Fibroblast of lung (primary cell): ENCODE data around the gene MCM6. TPM values are rescaled to one million over a fixed set of nuclear protein-coding genes. Genes with fewer than 3 reads are reported as not detected.

Experiments
- DNase-seq, 2 donors: peaks; one replicate each; pipeline versions ENCODE4 v3.0.0 to v3.0.0-alpha.2; 2010; ENCODE audit warnings: low read depth in 2 of 2
- H2AFZ ChIP-seq: 2 replicates; pipeline ENCODE4 v1.5.1; 2012; ENCODE audit warnings: low read length, control low read depth, inconsistent platforms
- H3K27ac ChIP-seq: 2 replicates; pipeline ENCODE4 v1.5.1; 2011; ENCODE audit warnings: low read length, control low read depth; ENCODE audit not compliant: insufficient read depth
- H3K27me3 ChIP-seq: 2 replicates; pipeline ENCODE4 v1.5.1; 2011; ENCODE audit warnings: mild to moderate bottlenecking, low read length; ENCODE audit not compliant: control insufficient read depth, insufficient read depth
- H3K36me3 ChIP-seq: 2 replicates; pipeline ENCODE4 v1.5.1; 2011; ENCODE audit warnings: low read length; ENCODE audit not compliant: control insufficient read depth, insufficient read depth
- H3K4me1 ChIP-seq: 2 replicates; pipeline ENCODE4 v1.5.1; 2011; ENCODE audit warnings: low read length; ENCODE audit not compliant: control insufficient read depth, insufficient read depth; ENCODE audit errors: extremely low read depth
- H3K4me2 ChIP-seq: 2 replicates; pipeline ENCODE4 v1.5.1; 2011; ENCODE audit warnings: low read length, control low read depth; ENCODE audit not compliant: insufficient read depth; ENCODE audit errors: extremely low read depth
- H3K4me3 ChIP-seq, 4 experiments: fragments of 200-600 bp in 1 of 4; sonication (generic) in 1 of 4; replicated peaks in 1 of 4; 2 replicates each; pipeline ENCODE4 v1.5.1; 2011 to 2016; ENCODE audit warnings: low read length in 4 of 4, low read depth in 3 of 4, mild to moderate bottlenecking in 3 of 4, control low read depth in 2 of 4, inconsistent platforms in 1 of 4, mixed read lengths in 1 of 4; ENCODE audit not compliant: insufficient read depth in 1 of 4; ENCODE audit errors: control extremely low read depth in 1 of 4
- H3K79me2 ChIP-seq: 2 replicates; pipeline ENCODE4 v1.5.1; 2012; ENCODE audit warnings: mild to moderate bottlenecking, low read length, inconsistent platforms; ENCODE audit not compliant: control insufficient read depth, insufficient read depth
- H3K9ac ChIP-seq: 2 replicates; pipeline ENCODE4 v1.5.1; 2011; ENCODE audit warnings: mild to moderate bottlenecking, low read length, control low read depth; ENCODE audit not compliant: insufficient read depth
- H3K9me3 ChIP-seq: 2 replicates; pipeline ENCODE4 v1.5.1; 2012; ENCODE audit warnings: low read depth, low read length; ENCODE audit not compliant: control insufficient read depth, insufficient read depth
- H4K20me1 ChIP-seq: 2 replicates; pipeline ENCODE4 v1.5.1; 2011; ENCODE audit warnings: low read length; ENCODE audit not compliant: control insufficient read depth, insufficient read depth; ENCODE audit errors: extremely low read depth
- EZH2 ChIP-seq: IDR thresholded peaks from 2 replicates; pipeline ENCODE4 v1.5.1; 2012; ENCODE audit warnings: low read length, control low read depth, mild to moderate bottlenecking; ENCODE audit errors: missing control alignments
- polyA plus RNA-seq, 2 donors: library from polyadenylated mRNA; depleted of rRNA in 1 of 2; stranded (reverse) in 1 of 2; unstranded in 1 of 2; fragments of >200 nt; gene quantifications; 2 replicates each; pipeline ENCODE4 v1.2.1, GENCODE V29; 2011 to 2012; ENCODE audit warnings: missing spikeins in 1 of 2
- total RNA-seq: library from RNA; depleted of rRNA; stranded (reverse); fragments of >200 nt; gene quantifications from 2 replicates; pipeline ENCODE4 v1.2.1, GENCODE V29; 2014
- TF ChIP-seq, protein P1 (sequence below), 2 donors: IDR thresholded peaks in 1 of 2; conservative IDR thresholded peaks in 1 of 2; 1 replicate in 1 of 2; 2 replicates in 1 of 2; pipeline ENCODE4 v1.5.1; 2011 to 2012; ENCODE audit warnings: low read length in 2 of 2, control low read depth in 1 of 2, inconsistent platforms in 1 of 2, low read depth in 1 of 2, mild to moderate bottlenecking in 1 of 2

MCM6 gene
- total and polyA plus RNA-seq, 2 donors (not counting 1 experiment from before 2014, with no cell fraction given), result 11.2 to 36.0 TPM

DNA sequence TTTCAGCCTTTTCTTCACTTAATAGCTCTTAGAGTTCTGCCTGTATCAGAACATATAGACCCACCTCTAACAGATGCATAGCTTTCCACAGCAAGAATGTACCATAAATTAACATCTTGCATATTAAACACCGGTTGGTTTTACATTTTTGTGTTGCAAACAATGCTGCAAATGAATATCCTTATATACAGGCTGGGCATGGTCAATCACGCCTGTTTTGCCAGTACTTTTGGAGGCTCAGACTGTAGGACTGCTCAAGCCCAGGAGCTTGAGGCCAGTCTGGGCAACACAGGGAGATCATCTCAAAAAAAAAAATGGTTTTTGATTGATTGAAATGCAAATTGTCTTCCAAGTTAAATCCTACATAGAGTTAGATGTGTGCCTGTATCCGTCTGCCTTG is 37.7 kb downstream of the MCM6 start:
- Histone ChIP-seq H3K4me1 (peaks cover 5% of the 10 kb centered on the region), H3K36me3 (no peaks in the 10 kb centered on the region), H4K20me1 (no peaks in the 10 kb centered on the region), H3K27ac (no peak overlapping the region), H3K4me2 (no peak overlapping the region), H3K79me2 (no peaks in the 10 kb centered on the region), H3K4me3 (no peak overlapping the region), H3K27me3 (no peaks in the 10 kb centered on the region), H3K9me3 (no peaks in the 10 kb centered on the region), H3K9ac (no peak overlapping the region), H2AFZ (no peak overlapping the region)
- DNase-seq, result no peak
- TF ChIP-seq, protein P1, sequence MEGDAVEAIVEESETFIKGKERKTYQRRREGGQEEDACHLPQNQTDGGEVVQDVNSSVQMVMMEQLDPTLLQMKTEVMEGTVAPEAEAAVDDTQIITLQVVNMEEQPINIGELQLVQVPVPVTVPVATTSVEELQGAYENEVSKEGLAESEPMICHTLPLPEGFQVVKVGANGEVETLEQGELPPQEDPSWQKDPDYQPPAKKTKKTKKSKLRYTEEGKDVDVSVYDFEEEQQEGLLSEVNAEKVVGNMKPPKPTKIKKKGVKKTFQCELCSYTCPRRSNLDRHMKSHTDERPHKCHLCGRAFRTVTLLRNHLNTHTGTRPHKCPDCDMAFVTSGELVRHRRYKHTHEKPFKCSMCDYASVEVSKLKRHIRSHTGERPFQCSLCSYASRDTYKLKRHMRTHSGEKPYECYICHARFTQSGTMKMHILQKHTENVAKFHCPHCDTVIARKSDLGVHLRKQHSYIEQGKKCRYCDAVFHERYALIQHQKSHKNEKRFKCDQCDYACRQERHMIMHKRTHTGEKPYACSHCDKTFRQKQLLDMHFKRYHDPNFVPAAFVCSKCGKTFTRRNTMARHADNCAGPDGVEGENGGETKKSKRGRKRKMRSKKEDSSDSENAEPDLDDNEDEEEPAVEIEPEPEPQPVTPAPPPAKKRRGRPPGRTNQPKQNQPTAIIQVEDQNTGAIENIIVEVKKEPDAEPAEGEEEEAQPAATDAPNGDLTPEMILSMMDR (conservative IDR thresholded peaks at IDR 0.05 in 1 of 2, IDR thresholded peaks at IDR 0.05 in 1 of 2; ENCODE audit: low read depth in 1 of 2, low read length in 2 of 2), result no peak

DNA sequence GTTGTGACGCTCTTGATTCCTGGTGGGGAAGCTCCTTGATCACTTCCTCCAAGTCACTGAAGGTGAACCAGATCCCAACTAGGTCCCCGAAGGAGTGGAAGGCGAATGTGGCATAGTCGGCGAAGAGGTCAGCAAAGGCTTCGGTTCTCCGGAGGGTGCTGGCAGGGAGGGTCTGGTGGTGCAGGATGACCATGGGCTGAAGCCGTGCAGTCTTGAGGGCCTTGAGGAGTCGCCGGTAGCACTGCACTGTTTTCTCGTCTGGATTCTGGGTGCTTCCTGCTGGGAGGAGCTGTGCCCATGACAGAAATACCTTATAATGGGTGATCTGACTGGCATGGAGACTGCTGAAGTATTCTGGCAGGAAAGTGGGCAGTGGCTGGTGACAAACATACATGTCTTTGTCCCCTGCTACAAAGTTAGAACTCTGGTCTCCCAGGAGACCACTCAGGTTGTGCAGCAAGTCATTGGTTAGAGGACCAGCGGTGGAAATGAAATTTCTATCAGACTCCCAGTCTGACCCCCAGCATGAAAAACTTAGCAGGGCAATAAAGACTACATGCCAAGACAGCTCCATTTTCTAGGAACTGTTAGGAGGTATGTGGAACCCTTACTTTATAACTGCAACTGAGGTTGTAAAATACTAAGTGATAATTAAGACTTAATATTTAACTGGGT is 39.5 kb downstream of the MCM6 start, which contains the start of gene LCT:
LCT (minus strand) TSS at position 589 of the 675 bp plus-strand sequence; CDS start at position 574, 15 bp downstream.
- no peaks in the 10 kb centered on the region for H3K79me2 ChIP-seq
- no peak within 1 kb of the TSS for H3K4me2 ChIP-seq
- TF ChIP-seq, protein P1 (conservative IDR thresholded peaks at IDR 0.05 in 1 of 2, IDR thresholded peaks at IDR 0.05 in 1 of 2; ENCODE audit: low read depth in 1 of 2, low read length in 2 of 2), result no peak
- TF ChIP-seq EZH2, result no peak
- H4K20me1 ChIP-seq, result no peaks in the 10 kb centered on the region
- no peaks in the 10 kb centered on the region for H3K9me3 ChIP-seq
- H2AFZ ChIP-seq, result no peak within 1 kb of the TSS
- H3K36me3 ChIP-seq, result no peaks in the 10 kb centered on the region
- H3K27me3 ChIP-seq, result no peaks in the 10 kb centered on the region
- no peak within 1 kb of the TSS for H3K27ac ChIP-seq
- H3K4me1 ChIP-seq, result peaks cover 5% of the 10 kb centered on the region
- no peak within 1 kb of the TSS for H3K9ac ChIP-seq
- no peak within 1 kb of the TSS for H3K4me3 ChIP-seq
- DNase-seq, result no peak

DNA sequence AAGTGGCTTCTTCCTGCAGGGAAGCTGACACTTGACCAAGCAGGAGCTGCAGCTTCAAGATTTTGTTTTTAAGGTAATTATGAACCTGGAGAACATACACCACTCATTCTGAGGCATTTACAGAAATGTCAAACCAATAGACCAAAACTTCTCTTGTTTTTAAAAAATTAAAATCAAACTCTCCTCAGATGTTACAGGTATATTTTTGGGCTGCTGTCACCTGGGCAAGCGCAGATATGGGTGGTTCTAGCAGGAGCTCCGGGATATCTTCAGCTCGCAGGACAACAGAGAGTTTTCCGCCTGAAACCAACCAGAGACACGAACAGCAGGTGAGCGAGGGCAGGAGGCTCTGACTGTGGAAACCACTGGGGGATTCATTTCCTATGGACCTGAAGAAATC is 43.4 kb downstream of the MCM6 start:
- H3K4me3 ChIP-seq, result no peak overlapping the region
- no peaks in the 10 kb centered on the region for H3K36me3 ChIP-seq
- peaks cover 4% of the 10 kb centered on the region for H3K27me3 ChIP-seq
- no peak overlapping the region for H2AFZ ChIP-seq
- DNase-seq, result no peak
- no peaks in the 10 kb centered on the region for H3K9me3 ChIP-seq
- no peak overlapping the region for H3K9ac ChIP-seq
- no peaks in the 10 kb centered on the region for H3K4me1 ChIP-seq
- TF ChIP-seq EZH2, result no peak
- TF ChIP-seq, protein P1 (conservative IDR thresholded peaks at IDR 0.05 in 1 of 2, IDR thresholded peaks at IDR 0.05 in 1 of 2; ENCODE audit: low read depth in 1 of 2, low read length in 2 of 2), result no peak
- no peak overlapping the region for H3K27ac ChIP-seq
- no peaks in the 10 kb centered on the region for H4K20me1 ChIP-seq
- H3K79me2 ChIP-seq, result no peaks in the 10 kb centered on the region
- no peak overlapping the region for H3K4me2 ChIP-seq
